Ramos (cell line): ENCODE data around the gene ILDR2.
"Not testable (repeated sequence)": the region's sequence is repeated elsewhere in the genome, so short reads cannot be mapped to it uniquely, and the experiment has no call there.

Experiments used
- in situ Hi-C: fragments of 300-500 bp; cut with MboI; formaldehyde crosslinking; loops from one replicate; pipeline ENCODE4 v1.14.3; 2022; ENCODE audit warnings: low sequenced_read_pairs; ENCODE audit not compliant: unreplicated experiment

The ILDR2 gene

DNA sequence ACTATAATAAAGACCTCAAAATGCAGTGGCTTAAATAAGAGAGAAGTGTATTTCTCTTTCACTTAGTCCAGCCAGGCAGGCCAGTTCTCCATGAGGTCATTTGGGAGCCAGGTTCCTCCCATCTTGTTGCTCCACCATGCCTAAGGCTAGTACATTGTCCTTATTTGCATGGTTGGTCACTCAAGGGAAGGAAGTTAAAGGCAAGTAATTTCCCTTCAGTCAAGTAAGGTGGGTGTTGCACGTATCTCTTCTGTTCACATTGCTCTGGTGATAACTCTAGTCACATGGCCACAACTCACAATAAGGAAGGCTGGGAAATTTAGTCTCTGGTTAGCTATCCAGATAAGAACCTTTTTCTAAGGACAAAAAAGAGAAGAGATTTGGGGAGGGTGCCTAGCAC lies 72.1 kb downstream of the ILDR2 start:
- in situ Hi-C loops: loop anchor here (25.0 kb wide), 2 partner anchors 534 to 634 kb away; no protein-coding TSS in a partner anchor

DNA sequence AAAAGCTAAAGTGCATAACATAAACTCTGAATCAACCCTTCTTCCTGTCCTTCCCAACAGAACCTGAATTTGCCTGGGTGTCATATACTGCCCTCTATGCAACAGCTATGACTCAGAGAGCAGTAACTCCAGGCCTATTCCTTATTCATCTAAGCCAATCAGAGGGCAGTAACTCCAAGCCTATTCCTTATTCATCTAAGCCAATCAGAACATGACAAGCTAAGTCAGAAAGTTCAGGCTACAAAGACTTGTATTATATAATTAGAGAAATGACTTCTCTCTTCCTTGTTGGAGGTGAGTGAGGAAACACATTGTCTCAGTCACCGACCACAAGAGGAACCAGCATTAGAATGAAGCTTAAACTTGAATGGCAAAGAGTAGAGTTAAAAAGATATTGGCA lies 73.1 kb downstream of the ILDR2 start:
- in situ Hi-C loops: loop anchor here (25.0 kb wide), 2 partner anchors 535 to 635 kb away; no protein-coding TSS in a partner anchor

DNA sequence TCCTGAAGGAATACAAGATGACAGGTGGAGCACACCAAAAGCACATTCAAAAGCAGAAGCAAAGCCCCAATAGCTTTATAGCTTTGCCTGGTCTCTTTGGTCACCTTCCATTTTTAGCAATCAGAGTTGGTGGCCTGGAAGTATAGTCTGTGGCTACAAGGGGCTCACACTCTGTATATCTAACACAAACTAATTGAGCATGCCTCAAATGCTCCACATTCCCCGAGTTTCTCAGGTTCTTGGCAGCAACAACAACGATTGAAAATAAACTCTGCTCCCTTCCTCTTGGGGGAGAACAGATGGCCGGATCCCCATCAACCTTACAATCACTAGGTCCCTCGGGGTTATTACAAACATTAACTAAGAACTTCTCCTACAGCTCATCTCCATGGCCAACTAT lies 74.4 kb downstream of the ILDR2 start:
- in situ Hi-C loops: loop anchor here (25.0 kb wide), 2 partner anchors 536 to 636 kb away; no protein-coding TSS in a partner anchor

DNA sequence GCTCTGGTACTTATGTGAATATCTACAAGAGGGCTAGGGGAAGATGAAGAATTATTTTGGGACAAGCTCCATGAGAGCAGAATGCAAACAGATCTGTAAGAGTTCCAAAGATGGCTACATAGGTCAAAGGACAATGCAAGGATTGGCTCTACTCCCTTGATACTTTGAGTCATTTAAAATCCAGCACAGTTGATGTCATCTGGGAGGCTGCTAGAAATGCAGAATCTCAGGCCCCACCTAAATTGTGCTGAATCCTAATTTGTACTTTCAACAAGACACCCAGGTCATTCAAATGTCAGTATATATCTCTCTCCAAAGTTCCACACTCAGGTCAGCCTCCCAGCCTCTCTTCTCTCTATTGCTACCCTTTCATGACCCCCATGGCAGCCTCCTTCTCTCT lies 75.6 kb downstream of the ILDR2 start:
- in situ Hi-C loops: loop anchor here (25.0 kb wide), 2 partner anchors 538 to 638 kb away; no protein-coding TSS in a partner anchor

DNA sequence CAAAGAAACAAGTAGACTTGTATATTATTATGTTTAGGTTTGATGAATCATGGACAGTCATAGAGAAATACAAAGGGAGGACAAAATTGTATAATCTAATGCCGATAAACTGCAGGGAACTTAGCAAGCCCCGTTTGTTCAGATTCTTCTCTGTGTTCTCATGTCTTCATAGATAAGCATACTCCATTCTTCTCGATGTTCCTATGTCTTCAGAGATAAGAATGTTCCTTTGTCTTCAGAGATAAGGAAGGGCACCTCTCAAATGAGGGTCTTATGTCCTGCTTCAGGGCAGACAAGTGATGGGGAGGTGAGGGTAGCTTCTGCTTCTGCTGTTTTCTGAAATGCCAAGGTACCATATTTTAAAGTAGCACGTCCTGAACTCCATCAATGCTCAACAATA lies 79.6 kb downstream of the ILDR2 start:
- in situ Hi-C loops: no loop called here

DNA sequence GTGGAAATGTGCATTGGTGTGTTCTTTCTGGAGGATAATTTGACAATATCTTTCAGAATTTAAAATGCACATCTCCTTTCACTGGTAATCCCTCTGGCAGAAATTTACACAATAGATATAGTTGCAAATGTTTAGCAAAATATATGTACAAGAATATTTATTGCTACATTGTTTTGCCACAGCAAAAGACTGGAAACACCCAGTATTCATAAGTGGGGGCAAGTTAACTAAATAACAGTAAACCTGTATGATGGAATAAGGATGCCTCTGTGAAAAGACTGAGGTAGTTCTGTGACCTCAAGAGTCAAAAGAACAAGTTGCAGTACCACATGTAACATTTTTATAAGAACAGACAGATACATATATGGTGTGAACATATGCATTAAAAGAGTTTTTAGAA lies 85.6 kb downstream of the ILDR2 start:
- in situ Hi-C loops: no loop called here

DNA sequence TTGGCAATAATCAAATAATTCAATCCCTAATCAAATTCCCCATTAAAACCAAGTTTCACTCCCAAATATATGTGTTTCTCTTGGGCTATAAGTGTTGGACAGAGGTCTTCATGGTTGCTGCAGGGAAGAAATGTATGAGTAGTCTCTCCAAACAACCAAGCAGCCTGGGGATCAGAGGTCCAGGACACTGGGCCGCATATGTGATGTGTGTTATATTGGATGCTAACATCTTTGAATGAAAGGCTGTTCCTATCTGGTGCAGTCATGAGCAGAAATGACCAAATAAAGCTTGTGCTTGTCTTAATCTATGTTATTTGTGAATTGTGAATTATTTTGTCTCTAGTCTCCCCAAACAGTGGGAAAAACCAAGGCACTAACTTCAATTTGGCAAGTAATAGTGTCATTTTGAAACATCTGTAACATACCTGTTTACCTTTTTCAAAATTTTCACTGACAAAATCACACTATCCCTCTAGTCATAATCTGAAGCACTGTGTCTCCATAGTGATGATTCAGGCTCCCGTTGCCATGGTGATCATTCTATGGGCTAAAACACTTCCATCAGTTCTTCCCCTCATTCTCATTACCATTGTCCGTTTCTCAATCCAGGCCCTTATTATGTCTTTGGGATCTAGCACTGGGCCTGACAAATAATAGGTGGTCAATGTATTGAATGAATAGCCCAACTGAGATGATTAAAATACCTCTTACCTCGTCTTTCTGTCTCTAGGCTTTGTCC lies 86.8 kb downstream of the ILDR2 start:
- in situ Hi-C loops: no loop called here

DNA sequence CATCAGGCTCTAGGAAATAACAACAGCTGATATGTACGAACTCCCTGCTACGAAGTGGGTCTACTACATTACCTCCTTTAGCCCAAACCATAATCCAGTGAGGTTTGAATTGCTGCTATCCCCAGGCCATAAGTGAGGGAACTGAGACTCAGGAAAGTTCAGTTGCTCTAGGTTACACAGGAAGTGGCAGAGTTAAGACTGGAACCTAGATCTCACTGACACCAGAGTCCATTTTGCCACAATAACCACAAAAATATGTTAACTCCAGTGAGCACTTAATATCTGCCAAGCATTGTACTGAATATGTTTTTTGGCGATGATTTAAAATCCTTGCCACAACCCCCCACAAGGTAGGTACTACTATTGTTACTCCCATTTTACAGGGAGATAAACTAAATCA lies 90.4 kb downstream of the ILDR2 start:
- in situ Hi-C loops: no loop called here

DNA sequence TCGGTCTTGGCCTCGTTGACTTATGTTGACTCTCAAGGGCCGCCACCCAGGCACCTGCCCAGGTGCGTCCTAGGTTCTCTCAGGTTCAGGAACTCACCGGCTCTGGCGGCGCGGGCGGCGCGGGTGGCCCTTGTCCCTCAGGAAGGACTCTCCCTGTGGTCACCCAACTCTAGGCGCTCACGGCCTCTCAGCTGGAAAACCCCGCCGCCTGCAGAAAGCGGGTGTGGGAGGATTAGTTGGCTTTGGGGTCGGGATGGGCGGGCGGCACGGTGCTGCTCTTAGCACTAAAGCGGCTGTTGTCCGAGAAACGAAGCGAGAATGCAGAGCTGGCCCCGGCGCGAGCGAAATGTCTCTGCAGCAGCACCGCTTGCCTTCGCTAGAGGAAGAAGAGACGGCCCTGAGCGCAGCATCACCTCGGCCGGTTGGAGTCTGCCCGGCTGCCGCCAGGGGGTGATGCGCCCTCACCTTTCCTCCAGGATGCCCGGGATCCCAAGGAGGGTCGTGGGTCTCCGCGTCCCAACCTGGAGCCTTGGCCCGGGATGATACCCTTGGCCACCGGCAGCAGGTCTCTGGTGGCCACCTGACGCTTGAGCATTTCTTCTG lies 91.2 kb downstream of the ILDR2 start:
- in situ Hi-C loops: no loop called here

DNA sequence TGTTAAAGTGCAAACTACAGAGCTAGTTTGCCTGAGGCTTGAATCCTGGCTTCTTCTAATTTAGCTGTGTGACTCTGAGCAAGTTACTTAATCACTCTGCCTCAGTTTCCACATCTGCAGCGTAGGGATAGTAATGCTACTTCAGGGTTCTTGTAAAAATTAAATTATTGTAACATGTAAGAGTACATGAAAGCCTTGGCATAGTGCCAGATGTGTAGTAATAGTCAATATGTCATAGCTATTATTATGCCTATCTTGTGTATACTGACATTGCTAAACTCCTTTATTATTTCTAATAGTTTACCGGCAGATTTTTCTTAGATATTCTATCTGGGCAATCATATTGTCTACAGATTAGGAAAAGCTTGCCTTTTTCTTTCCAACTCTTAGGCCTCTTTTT lies 92.4 kb downstream of the ILDR2 start:
- in situ Hi-C loops: no loop called here

DNA sequence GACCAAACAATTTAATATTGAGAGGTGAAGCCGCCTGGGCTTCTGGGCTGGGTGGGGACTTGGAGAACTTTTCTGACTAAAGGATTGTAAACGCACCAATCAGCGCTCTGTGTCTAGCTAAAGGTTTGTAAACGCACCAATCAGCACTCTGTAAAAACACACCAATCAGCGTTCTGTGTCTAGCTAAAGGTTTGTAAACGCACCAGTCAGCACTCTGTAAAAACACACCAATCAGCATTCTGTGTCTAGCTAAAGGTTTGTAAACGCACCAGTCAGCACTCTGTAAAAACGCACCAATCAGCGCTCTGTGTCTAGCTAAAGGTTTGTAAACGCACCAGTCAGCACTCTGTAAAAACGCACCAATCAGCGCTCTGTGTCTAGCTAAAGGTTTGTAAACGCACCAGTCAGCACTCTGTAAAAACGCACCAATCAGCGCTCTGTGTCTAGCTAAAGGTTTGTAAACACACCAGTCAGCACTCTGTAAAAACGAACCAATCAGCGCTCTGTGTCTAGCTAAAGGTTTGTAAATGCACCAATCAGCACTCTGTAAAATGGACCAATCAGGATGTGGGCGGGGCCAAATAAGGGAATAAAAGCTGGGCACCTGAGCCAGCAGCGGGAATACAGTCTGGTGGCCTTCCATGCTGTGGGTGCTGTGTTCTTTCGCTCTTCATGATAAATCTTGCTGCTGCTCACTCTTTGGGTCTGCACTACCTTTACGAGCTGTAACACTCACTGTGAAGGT lies 97.0 kb downstream of the ILDR2 start:
- in situ Hi-C loops: not testable (repeated sequence)

DNA sequence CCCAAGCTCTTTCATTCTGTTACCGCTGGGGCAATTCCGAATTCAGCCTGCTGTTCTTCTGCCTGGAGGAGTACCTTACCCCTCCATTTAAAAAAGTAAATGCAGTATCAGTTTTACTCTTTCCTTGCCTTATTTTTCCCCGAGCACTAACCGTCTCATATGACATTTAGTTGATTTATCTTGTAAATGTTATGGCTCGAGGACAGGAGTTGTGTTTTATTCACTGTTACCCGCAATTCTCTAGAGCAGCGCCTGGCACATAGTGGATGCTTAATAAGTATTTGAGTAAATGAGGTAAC lies 98.9 kb downstream of the ILDR2 start:
- in situ Hi-C loops: no loop called here

DNA sequence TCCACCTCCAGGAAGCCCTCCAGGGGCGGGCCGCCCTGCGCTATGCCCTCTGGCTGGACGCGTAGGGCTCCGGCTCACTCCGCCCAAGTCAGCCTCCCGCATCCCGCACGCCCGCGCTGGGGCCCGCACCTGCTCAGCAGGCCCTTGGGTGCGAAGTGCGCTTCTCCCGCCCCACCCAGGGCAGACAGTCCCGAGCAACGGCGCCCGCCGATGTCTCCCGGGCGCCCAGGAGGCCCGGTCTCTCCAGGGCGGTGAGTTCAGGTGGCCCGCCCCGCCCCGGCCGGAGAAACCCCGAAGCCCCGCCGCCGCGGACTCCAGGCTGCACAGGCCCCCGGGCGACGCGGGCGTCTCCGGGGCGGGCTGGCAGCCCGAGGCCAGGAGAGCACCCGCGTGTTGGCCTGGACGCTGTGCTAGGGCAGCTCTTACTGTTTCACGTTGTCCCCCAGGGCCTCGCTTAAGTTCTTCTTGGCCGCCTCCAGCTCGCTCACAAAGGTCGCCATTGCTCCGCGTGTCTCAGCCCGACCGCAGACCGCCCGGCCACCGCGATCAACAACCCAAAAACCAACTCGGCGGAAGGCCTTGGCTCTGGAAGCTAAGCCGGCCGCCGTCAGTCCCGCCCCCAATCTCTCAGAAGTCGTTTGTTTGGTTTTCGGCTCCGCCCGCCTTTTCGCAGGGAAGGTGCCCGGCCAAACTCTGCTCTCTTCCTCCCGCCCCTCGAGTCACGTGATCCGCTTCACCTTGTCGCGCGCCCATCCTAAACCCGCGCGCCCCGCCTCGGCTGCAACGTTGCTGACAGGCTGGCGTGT lies 99.4 kb downstream of the ILDR2 start, which contains the start of gene TADA1:
TADA1 (minus strand) TSS at position 531 of the 806 bp plus-strand sequence; CDS start at position 500, 31 bp downstream.
- in situ Hi-C loops: no loop called here

DNA sequence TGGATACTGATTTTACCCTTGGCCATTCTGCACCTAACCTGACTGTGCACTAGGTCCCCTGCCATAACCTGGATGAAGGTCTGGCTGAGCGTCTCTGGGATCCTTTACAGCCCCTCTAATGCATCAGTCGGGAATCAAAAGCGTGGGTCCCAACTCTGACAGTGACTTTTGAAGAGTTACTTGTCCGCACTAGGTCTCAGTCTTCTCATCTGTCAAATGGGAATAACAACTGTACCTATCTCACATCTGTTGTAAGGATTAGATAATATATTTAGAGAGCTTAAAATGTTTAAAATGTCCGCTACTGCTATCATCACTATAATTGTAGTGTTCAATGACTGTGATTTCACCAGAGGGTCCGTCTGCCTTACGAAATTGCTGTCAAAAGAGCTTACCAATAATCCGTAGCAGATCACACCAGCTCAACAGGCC lies 100.0 kb downstream of the ILDR2 start:
- in situ Hi-C loops: no loop called here

DNA sequence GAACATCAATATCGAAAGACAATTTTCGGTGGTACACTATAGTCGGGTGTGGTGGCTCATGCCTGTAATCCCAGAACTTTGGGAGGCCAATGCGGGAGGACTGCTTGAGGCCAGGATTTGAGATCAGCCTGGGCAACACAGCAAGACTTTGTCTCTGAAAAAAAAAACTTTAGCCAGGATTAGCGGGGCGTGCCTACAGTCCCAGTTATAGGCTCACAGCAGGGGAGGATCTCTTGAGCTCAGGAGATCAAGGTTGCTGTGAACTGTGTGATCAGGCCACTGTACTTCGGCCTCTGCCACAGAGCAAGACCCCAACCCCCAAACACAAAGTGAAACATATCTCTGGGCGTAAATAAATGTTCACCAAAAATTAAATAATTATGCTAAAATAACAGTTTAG lies 100.9 kb downstream of the ILDR2 start:
- in situ Hi-C loops: no loop called here

DNA sequence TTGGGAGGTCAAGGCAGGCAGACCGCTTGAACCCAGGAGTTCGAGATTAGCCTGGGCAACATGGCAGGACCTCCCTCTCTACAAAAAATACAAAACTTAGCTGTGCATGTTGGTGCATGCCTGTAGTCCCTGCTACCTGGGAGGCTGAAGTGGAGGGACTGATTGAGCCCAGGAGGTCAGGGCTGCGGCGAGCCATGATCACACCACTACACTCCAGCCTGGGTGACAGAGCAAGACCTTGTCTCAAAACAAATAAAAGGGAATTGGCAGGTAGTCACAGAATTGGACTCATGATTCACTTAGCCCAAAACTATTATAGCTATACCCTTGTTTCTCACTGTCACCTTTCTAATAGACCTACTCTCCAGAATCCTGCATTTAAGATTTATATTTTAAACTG lies 104.8 kb downstream of the ILDR2 start:
- in situ Hi-C loops: no loop called here

DNA sequence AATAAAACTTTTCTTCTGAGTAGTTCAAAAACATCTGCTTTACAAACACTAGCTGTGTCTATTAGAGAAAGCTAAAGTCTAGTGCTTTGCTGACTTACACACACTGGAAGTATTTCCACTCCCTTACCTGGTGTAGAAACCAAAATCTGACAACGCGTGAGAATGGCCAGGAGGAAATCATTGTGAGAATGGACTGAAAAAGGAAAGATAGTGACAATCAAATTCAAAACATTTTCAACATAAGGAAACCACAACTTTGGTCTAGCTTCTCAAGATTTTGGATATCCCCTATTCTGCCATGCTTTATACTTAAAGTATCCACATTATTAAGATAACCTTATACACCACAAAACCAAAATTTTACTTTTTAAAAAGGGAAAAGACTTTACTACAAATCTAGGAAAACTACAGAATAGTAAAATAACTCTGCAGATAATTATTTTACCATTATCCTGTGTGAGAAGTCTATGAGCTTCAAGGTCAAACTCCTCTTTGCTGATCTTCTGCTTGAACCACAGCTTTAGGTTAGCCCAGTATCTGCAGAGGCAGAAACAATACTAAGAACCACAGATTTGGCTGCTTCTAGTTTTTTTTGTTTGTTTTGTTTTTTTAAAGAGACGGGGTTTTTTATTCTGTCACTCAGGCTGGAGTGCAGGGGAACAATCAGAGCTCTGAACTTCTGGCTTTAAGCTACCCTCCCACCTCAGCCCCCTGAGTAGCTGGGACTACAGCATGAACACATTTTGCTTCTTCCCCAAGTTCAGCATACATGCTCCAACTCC lies 105.8 kb downstream of the ILDR2 start:
- in situ Hi-C loops: no loop called here

DNA sequence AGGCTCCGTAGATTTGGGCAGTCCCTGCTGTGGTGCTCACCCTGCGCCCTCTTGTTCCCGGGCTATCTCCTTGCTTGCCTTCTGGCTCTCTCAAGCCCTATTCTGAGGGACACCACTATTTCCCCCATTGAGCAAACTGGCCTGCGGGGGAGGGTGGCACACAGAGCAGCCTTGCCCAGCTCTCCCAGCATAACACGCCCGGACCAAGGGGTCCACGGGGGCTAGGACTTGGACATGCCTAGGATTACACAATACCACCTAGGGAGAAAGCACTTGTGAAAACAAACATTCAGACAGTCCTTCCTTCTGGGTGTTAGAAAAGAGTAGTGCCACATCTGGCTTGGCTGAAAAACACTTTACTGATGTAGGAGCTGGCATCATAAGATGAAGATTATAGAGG lies 106.7 kb downstream of the ILDR2 start:
- in situ Hi-C loops: no loop called here

DNA sequence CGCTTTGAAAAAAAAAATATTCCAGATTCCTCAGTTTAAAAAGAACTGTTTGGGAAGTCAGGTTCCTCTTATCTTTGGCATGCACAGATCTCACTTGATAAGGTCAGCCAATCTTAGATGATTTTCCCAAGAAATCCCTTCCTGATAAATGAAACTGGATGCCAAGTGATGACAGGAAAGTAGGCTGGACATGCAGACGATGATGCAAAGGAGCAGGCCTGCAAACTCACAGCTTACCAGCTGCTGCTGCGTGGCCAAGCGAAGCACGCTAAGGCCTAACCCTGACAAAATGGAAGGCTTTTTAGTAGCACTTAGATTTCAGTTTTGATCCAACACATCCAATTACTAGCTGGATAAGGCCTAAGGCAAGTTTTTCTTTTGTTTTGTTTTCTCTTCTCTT lies 109.4 kb downstream of the ILDR2 start:
- in situ Hi-C loops: no loop called here

DNA sequence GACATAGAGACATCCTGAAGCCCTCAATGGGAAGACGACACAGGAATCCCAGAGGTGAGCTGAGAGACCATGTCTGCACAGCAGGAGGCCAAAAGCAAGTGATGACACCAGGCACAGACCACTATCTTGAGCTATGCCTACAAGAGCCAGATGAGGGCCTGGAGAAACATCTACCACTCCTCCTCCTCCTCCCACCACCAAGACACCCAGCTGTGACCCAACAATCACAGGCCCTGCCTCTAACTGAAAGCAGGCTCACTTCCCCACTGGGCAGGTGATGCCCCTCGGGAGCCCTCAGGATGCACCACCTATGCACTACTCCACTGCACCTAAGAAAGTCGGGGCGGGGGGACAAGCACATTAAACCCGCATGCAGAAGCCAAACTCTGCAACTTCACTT lies 115.7 kb downstream of the ILDR2 start:
- in situ Hi-C loops: no loop called here
